OCI-LY7 (cell line): ENCODE data around the gene IQSEC1.

Source experiments
- EZH2phosphoT487 ChIP-seq: fragments of 200-600 bp; sonication (generic); IDR thresholded peaks from 2 replicates; pipeline ENCODE4 v1.6.1; 2018; ENCODE audit warnings: low read depth, borderline replicate concordance, mild to moderate bottlenecking, mixed run types, antibody characterized with exemption, low read length, moderate library complexity, mixed read lengths
- TF ChIP-seq, protein P1 (sequence below): fragments of 200-600 bp; sonication (generic); conservative IDR thresholded peaks from 2 replicates; pipeline ENCODE4 v1.5.1; 2014; ENCODE audit warnings: mild to moderate bottlenecking, antibody characterized with exemption, low read length, moderate library complexity, mixed read lengths

DNA sequence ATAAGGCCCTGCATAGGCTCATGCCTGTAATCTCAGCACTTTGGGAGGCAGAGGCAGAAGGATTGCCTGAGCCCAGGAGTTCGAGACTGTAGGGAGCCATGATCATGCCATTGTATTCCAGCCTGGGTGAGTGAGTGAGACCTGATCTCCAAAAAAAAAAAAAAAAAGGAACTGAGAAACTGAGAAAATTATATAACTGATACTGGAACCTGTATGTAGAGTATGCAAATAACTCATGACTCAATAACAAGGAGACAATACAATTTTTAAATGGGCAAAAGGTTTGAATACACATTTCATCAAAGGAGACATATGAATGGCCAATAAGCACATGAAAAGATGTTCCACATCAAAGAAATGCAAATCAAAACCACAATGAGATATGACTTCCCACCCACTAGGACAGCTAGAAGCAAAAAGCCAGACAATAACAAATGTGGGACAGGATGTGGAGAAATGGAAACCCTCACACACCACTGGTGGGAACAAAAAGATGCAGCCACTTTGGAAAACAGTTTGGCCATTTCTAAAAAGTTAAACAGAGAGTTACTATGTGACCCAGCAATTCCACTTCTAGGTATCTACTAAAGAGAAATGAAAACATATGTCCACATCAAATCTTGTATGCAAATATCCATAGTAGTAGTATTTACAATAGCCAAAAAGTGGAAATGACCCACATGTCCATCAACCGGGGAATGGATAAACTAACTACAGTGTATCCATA, 70.7 kb downstream of the IQSEC1 start:
- TF ChIP-seq, protein P1, sequence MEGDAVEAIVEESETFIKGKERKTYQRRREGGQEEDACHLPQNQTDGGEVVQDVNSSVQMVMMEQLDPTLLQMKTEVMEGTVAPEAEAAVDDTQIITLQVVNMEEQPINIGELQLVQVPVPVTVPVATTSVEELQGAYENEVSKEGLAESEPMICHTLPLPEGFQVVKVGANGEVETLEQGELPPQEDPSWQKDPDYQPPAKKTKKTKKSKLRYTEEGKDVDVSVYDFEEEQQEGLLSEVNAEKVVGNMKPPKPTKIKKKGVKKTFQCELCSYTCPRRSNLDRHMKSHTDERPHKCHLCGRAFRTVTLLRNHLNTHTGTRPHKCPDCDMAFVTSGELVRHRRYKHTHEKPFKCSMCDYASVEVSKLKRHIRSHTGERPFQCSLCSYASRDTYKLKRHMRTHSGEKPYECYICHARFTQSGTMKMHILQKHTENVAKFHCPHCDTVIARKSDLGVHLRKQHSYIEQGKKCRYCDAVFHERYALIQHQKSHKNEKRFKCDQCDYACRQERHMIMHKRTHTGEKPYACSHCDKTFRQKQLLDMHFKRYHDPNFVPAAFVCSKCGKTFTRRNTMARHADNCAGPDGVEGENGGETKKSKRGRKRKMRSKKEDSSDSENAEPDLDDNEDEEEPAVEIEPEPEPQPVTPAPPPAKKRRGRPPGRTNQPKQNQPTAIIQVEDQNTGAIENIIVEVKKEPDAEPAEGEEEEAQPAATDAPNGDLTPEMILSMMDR, result no peak
- TF ChIP-seq EZH2phosphoT487, result no peak
